Forelimb muscle (tissue), 1 donor: ENCODE measurements around the gene PLCL1. TPM values are rescaled to one million over a fixed set of nuclear protein-coding genes. Genes with fewer than 3 reads are reported as not detected.

ENCODE experiments used
- DNase-seq: peaks from one replicate; pipeline ENCODE4 v3.0.0-alpha.2; 2013; ENCODE audit warnings: low read depth
- polyA plus RNA-seq: library from polyadenylated mRNA; unstranded; fragments of 120-200 nt; gene quantifications from one replicate; pipeline ENCODE4 v1.2.1, GENCODE V29; 2013; ENCODE audit not compliant: insufficient read length

Gene PLCL1
- polyA plus RNA-seq, 1 donor, result 14.3 TPM

GRCh38 chr2:197857476-197858107 is 53.2 kb downstream of the PLCL1 start:
- no peak for DNase-seq

- DNase-seq, result no peak
Observed at GRCh38 chr2:197858607-197859140, 54.3 kb downstream of the PLCL1 start.

GRCh38 chr2:197862246-197862955 is 58.0 kb downstream of the PLCL1 start:
- DNase-seq, result no peak

- no peak for DNase-seq
Observed at GRCh38 chr2:197863744-197864143, 59.4 kb downstream of the PLCL1 start.

GRCh38 chr2:197866455-197866854 is 62.1 kb downstream of the PLCL1 start:
- DNase-seq, result no peak

GRCh38 chr2:197867033-197867432 is 62.6 kb downstream of the PLCL1 start:
- DNase-seq, result no peak

GRCh38 chr2:197867624-197868023 is 63.2 kb downstream of the PLCL1 start:
- DNase-seq, result no peak

GRCh38 chr2:197868206-197868605 is 63.8 kb downstream of the PLCL1 start:
- DNase-seq, result no peak

- DNase-seq, result no peak
Observed at GRCh38 chr2:197869041-197869440, 64.6 kb downstream of the PLCL1 start.

- DNase-seq, result no peak
Observed at GRCh38 chr2:197869501-197870111, 65.2 kb downstream of the PLCL1 start.

- DNase-seq, result no peak
Observed at GRCh38 chr2:197870137-197870536, 65.7 kb downstream of the PLCL1 start.

- no peak for DNase-seq
Observed at GRCh38 chr2:197871780-197872456, 67.5 kb downstream of the PLCL1 start.

GRCh38 chr2:197873293-197873701 is 68.9 kb downstream of the PLCL1 start:
- DNase-seq, result no peak

GRCh38 chr2:197875763-197876162 is 71.4 kb downstream of the PLCL1 start:
- DNase-seq, result no peak

GRCh38 chr2:197876524-197876923 is 72.1 kb downstream of the PLCL1 start:
- no peak for DNase-seq

- no peak for DNase-seq
Observed at GRCh38 chr2:197877038-197877437, 72.6 kb downstream of the PLCL1 start.

GRCh38 chr2:197878792-197879191 is 74.4 kb downstream of the PLCL1 start:
- no peak for DNase-seq

GRCh38 chr2:197879812-197880408 is 75.5 kb downstream of the PLCL1 start:
- no peak for DNase-seq

- DNase-seq, result no peak
Observed at GRCh38 chr2:197883354-197884032, 79.1 kb downstream of the PLCL1 start.

- no peak for DNase-seq
Observed at GRCh38 chr2:197884252-197884651, 79.9 kb downstream of the PLCL1 start.

GRCh38 chr2:197885126-197885525 is 80.7 kb downstream of the PLCL1 start:
- DNase-seq, result no peak
